ENCODE measurements around the gene ADTRP.

- TF ChIP-seq, protein P1, sequence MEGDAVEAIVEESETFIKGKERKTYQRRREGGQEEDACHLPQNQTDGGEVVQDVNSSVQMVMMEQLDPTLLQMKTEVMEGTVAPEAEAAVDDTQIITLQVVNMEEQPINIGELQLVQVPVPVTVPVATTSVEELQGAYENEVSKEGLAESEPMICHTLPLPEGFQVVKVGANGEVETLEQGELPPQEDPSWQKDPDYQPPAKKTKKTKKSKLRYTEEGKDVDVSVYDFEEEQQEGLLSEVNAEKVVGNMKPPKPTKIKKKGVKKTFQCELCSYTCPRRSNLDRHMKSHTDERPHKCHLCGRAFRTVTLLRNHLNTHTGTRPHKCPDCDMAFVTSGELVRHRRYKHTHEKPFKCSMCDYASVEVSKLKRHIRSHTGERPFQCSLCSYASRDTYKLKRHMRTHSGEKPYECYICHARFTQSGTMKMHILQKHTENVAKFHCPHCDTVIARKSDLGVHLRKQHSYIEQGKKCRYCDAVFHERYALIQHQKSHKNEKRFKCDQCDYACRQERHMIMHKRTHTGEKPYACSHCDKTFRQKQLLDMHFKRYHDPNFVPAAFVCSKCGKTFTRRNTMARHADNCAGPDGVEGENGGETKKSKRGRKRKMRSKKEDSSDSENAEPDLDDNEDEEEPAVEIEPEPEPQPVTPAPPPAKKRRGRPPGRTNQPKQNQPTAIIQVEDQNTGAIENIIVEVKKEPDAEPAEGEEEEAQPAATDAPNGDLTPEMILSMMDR (IDR thresholded peaks at IDR 0.05), result no peak
- TF ChIP-seq POLR2A (IDR thresholded peaks at IDR 0.05) (no peak), EP300 (IDR thresholded peaks at IDR 0.05) (no peak)
Observed at GRCh38 chr6:11782524-11782923, 3.9 kb upstream of the ADTRP start.

All from ovary (tissue), 3 donors.